ENCODE results near the gene SERTM1.

GRCh38 chr13:36683701-36684100 lies 9.9 kb downstream of the SERTM1 start:
- TF ChIP-seq POLR2AphosphoS5 (IDR thresholded peaks at IDR 0.05), result no peak
- TF ChIP-seq CTCF (IDR thresholded peaks at IDR 0.05), result no peak
- TF ChIP-seq POLR2A (IDR thresholded peaks at IDR 0.05), result no peak
